Suprapubic skin (tissue), 4 donors: ENCODE results near the gene EIF4E1B. TPM values are rescaled to one million over a fixed set of nuclear protein-coding genes. Genes with fewer than 3 reads are reported as not detected.

Experiments used
- DNase-seq, 2 donors: peaks; one replicate each; pipeline ENCODE4 v3.0.0-alpha.2; 2019; ENCODE audit warnings: low spot score in 2 of 2
- H3K27ac ChIP-seq: fragments of 200-600 bp; sonication (generic); one replicate; pipeline ENCODE4 v1.5.1; 2019
- H3K27me3 ChIP-seq: fragments of 200-600 bp; sonication (generic); one replicate; pipeline ENCODE4 v1.5.1; 2019
- H3K36me3 ChIP-seq: fragments of 200-600 bp; sonication (generic); one replicate; pipeline ENCODE4 v1.5.1; 2019
- H3K4me1 ChIP-seq: fragments of 200-600 bp; sonication (generic); one replicate; pipeline ENCODE4 v1.5.1; 2019
- H3K4me3 ChIP-seq: fragments of 200-600 bp; sonication (generic); one replicate; pipeline ENCODE4 v1.5.1; 2019; ENCODE audit warnings: mild to moderate bottlenecking
- H3K9me3 ChIP-seq: fragments of 200-600 bp; sonication (generic); one replicate; pipeline ENCODE4 v1.5.1; 2019
- EP300 ChIP-seq: sonication (generic); formaldehyde crosslinking; IDR thresholded peaks from one replicate; pipeline ENCODE4 v1.6.1; 2017; ENCODE audit warnings: antibody characterized with exemption
- POLR2A ChIP-seq, 2 donors: fragments of 450-650 bp; IDR thresholded peaks; one replicate each; pipeline ENCODE4 v1.6.1; 2017; ENCODE audit warnings: antibody characterized with exemption in 2 of 2, mild to moderate bottlenecking in 2 of 2, moderate library complexity in 2 of 2
- POLR2AphosphoS5 ChIP-seq, 3 donors: sonication (generic); formaldehyde crosslinking; IDR thresholded peaks; one replicate each; pipeline ENCODE4 v1.6.1; 2017; ENCODE audit warnings: antibody characterized with exemption in 3 of 3
- WGBS: methylation state at CpG from one replicate; pipeline ENCODE4 v1.1.5; 2018; 5-methylcytosine and 5-hydroxymethylcytosine counted together
- total RNA-seq, 4 donors: library from RNA; depleted of rRNA; stranded (reverse); fragments of >200 nt; gene quantifications; one replicate each; pipeline ENCODE4 v1.1.0, GENCODE V29; 2016
- TF ChIP-seq, protein P1 (sequence below), 2 donors: fragments of 200-600 bp in 1 of 2; fragments of 450-650 bp in 1 of 2; sonication (generic) in 1 of 2; IDR thresholded peaks; one replicate each; pipeline ENCODE4 v1.5.1; 2016 to 2019; ENCODE audit warnings: antibody characterized with exemption in 2 of 2, mild to moderate bottlenecking in 1 of 2, moderate library complexity in 1 of 2

EIF4E1B gene
- total RNA-seq, 4 donors from 2014 or later: not detected

DNA sequence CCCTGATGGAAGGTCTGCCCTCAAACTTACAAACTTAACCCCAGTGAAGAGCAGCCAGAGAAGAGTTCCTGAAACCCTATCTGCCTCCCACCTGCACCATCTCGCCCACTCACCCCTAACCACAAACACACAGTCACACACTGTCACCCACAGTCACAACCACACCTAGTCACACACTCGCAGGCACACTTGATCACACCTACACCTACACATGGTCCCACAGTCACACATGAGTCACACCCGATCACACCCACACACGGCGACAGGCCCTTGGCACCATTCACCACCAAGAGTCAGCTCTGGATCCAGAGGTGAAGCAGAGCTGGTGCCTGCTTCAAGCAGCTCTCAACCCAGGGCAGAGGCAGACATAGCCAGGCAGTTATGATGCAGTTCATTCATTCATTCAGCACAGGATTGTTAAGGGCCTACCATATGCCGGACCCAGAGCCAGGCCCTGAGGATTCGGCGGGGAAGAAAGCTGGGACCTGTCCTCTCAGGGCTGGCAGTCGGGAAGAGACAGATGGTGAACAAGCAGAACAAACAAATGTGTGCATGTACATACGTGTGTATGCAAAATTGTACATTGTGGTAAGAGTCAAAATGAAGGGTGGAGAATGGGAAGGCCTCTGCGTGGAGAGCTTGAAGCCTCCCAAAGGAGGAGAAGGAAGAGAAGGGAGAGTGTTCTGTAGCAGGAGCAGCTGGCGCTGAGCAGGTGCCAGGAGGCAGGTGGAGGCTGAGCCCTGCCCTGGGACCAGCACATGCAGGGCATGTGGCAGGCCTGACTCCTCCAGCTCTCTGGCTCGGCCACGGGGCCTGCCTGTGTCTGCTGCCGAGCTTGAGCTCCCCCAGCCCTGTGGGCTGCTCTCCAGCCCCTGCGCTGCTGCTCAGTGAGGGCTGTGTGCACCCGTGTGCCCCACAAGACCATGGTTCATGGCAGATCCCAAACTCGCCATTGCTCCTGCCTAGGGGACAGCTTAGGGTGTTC, 23.2 kb downstream of the EIF4E1B start:
- H3K27ac ChIP-seq: no peak overlapping the region
- no peak overlapping the region for H3K4me3 ChIP-seq
- no peaks in the 10 kb centered on the region for H3K9me3 ChIP-seq
- peaks cover 38% of the 10 kb centered on the region for H3K36me3 ChIP-seq
- H3K4me1 ChIP-seq: peaks cover 16% of the 10 kb centered on the region
- no peak for TF ChIP-seq EP300
- no peak for TF ChIP-seq POLR2AphosphoS5 (IDR thresholded peaks at IDR 0.05)
- TF ChIP-seq, protein P1, sequence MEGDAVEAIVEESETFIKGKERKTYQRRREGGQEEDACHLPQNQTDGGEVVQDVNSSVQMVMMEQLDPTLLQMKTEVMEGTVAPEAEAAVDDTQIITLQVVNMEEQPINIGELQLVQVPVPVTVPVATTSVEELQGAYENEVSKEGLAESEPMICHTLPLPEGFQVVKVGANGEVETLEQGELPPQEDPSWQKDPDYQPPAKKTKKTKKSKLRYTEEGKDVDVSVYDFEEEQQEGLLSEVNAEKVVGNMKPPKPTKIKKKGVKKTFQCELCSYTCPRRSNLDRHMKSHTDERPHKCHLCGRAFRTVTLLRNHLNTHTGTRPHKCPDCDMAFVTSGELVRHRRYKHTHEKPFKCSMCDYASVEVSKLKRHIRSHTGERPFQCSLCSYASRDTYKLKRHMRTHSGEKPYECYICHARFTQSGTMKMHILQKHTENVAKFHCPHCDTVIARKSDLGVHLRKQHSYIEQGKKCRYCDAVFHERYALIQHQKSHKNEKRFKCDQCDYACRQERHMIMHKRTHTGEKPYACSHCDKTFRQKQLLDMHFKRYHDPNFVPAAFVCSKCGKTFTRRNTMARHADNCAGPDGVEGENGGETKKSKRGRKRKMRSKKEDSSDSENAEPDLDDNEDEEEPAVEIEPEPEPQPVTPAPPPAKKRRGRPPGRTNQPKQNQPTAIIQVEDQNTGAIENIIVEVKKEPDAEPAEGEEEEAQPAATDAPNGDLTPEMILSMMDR (IDR thresholded peaks at IDR 0.05): no peak
- TF ChIP-seq POLR2A (IDR thresholded peaks at IDR 0.05): no peak
- no peak for DNase-seq
- WGBS: 43% methylated on average over 14 of the region's 18 CpGs
- H3K27me3 ChIP-seq: no peaks in the 10 kb centered on the region

DNA sequence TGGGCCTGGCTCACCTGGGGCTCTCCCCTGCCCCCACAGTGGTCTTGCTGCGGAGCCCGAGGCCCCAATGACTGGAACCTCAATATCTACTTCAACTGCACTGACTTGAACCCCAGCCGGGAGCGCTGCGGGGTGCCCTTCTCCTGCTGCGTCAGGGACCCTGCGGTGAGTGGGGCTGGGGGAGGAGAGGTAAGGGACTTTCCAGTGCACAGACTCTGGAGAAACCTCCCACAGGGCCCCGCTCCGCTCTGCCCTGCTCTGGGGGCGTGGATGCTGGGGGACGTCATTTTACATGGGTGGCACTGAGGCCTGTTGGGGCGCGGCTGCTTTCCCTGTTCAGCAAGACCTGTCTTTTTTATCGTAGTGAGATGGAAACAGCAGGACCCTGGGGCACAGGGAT, 24.4 kb downstream of the EIF4E1B start:
- Histone ChIP-seq H3K9me3 (no peaks in the 10 kb centered on the region), H3K27ac (no peak overlapping the region), H3K4me3 (no peak overlapping the region), H3K27me3 (no peaks in the 10 kb centered on the region), H3K4me1 (peaks cover 14% of the 10 kb centered on the region), H3K36me3 (peaks cover 38% of the 10 kb centered on the region)
- no peak for DNase-seq
- no peak for TF ChIP-seq POLR2AphosphoS5 (IDR thresholded peaks at IDR 0.05)
- TF ChIP-seq POLR2A (IDR thresholded peaks at IDR 0.05): no peak
- no peak for TF ChIP-seq EP300
- TF ChIP-seq, protein P1 (IDR thresholded peaks at IDR 0.05): no peak
- WGBS: 48% methylated on average over 8 of the region's 14 CpGs

GRCh38 chr5:176656467-176656990, 26.1 kb downstream of the EIF4E1B start:
- WGBS: 95% methylated on average over 6 of the region's 13 CpGs
- no peaks in the 10 kb centered on the region for H3K9me3 ChIP-seq
- TF ChIP-seq, protein P1 (IDR thresholded peaks at IDR 0.05): no peak
- TF ChIP-seq EP300 (no peak), POLR2AphosphoS5 (IDR thresholded peaks at IDR 0.05) (no peak), POLR2A (IDR thresholded peaks at IDR 0.05) (no peak)
- no peak for DNase-seq
- peaks cover 4% of the 10 kb centered on the region for H3K27me3 ChIP-seq
- H3K4me1 ChIP-seq: peaks cover 9% of the 10 kb centered on the region
- H3K4me3 ChIP-seq: no peak overlapping the region
- no peak overlapping the region for H3K27ac ChIP-seq
- peaks cover 38% of the 10 kb centered on the region for H3K36me3 ChIP-seq

- Histone ChIP-seq H3K4me1 (peaks cover 9% of the 10 kb centered on the region), H3K36me3 (peaks cover 34% of the 10 kb centered on the region), H3K27me3 (peaks cover 13% of the 10 kb centered on the region), H3K9me3 (no peaks in the 10 kb centered on the region), H3K27ac (no peak overlapping the region), H3K4me3 (no peak overlapping the region)
- WGBS: 43% methylated on average over 14 of the region's 14 CpGs
- TF ChIP-seq, protein P1 (IDR thresholded peaks at IDR 0.05): peak; percentile 26 to 91
- no peak for TF ChIP-seq EP300
- DNase-seq: no peak
Measured at GRCh38 chr5:176658007-176658599, 27.6 kb downstream of the EIF4E1B start.
